MM.1S (cell line): ENCODE measurements around the gene ABTB2.

ENCODE experiments used
- CTCF ChIP-seq: fragments of 300-600 bp; sonication (generic); IDR thresholded peaks from 2 replicates; pipeline ENCODE4 v1.5.1; 2016; ENCODE audit warnings: antibody characterized with exemption, low read length, mixed read lengths
- EZH2 ChIP-seq: fragments of 300-600 bp; sonication (generic); optimal IDR thresholded peaks from 2 replicates; pipeline ENCODE3; 2017; ENCODE audit warnings: low read depth, mild to moderate bottlenecking, antibody characterized with exemption, low read length, mixed read lengths

DNA sequence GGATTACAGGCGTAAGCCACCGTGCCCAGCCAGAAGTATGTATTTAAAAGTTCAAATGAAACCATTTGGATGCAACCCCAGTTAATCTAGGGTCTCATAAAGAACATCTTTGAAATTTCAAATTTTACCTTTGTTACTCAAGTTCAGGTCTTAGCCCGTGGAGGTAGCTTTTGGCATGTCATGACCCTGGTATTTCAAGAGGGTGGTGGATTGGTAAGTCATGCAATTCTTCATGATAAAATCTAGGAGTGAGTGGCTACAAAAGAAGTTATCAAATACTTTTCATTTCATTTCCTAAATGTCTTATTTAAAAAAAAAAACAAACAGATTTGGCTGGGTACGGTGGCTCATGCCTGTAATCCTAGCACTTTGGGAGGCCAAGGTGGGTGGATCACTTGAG is 80.6 kb downstream of the ABTB2 start:
- TF ChIP-seq CTCF (no peak), EZH2 (no peak)
